ENCODE data around the gene PAX7. TPM values are rescaled to one million over a fixed set of nuclear protein-coding genes. Genes with fewer than 3 reads are reported as not detected.

Gene PAX7
- total RNA-seq, 4 donors from 2014 or later = not detected

DNA sequence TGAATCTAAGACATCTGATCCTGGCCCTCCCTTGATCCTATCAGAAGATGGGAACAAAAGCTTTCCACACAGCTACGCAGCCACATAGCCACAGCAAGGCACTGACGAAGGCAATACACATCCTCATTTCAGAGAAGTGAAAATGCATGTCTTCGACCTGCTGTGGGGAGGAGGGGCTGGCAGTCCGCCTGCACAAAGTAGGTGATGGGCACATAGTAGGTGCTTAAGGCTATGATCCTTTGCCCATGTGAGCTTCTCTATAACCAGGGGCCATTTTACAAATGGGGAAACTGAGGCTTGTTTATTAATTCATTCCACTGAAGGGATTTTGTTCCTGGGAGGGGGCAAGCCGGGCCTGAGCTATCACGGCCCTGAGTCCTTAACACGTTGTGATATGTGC is 94.2 kb downstream of the PAX7 start:
- H3K27me3 ChIP-seq = peaks cover 0 to 99% (median 0%) of the 10 kb centered on the region in 4 donors
- no peaks in the 10 kb centered on the region for H3K9me3 ChIP-seq
- WGBS, 2 donors = 33 to 52% methylated on average over 6 to 7 of the region's 7 CpGs
- no peak overlapping the region for H3K4me3 ChIP-seq
- TF ChIP-seq, protein P1, sequence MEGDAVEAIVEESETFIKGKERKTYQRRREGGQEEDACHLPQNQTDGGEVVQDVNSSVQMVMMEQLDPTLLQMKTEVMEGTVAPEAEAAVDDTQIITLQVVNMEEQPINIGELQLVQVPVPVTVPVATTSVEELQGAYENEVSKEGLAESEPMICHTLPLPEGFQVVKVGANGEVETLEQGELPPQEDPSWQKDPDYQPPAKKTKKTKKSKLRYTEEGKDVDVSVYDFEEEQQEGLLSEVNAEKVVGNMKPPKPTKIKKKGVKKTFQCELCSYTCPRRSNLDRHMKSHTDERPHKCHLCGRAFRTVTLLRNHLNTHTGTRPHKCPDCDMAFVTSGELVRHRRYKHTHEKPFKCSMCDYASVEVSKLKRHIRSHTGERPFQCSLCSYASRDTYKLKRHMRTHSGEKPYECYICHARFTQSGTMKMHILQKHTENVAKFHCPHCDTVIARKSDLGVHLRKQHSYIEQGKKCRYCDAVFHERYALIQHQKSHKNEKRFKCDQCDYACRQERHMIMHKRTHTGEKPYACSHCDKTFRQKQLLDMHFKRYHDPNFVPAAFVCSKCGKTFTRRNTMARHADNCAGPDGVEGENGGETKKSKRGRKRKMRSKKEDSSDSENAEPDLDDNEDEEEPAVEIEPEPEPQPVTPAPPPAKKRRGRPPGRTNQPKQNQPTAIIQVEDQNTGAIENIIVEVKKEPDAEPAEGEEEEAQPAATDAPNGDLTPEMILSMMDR (IDR thresholded peaks at IDR 0.05) = no peak
- H3K4me1 ChIP-seq = no peaks in the 10 kb centered on the region
- intact Hi-C loops (cut with DNase I) = no loop called here
- H3K36me3 ChIP-seq = no peaks in the 10 kb centered on the region
- no peak overlapping the region for H3K27ac ChIP-seq
- no peak for DNase-seq

DNA sequence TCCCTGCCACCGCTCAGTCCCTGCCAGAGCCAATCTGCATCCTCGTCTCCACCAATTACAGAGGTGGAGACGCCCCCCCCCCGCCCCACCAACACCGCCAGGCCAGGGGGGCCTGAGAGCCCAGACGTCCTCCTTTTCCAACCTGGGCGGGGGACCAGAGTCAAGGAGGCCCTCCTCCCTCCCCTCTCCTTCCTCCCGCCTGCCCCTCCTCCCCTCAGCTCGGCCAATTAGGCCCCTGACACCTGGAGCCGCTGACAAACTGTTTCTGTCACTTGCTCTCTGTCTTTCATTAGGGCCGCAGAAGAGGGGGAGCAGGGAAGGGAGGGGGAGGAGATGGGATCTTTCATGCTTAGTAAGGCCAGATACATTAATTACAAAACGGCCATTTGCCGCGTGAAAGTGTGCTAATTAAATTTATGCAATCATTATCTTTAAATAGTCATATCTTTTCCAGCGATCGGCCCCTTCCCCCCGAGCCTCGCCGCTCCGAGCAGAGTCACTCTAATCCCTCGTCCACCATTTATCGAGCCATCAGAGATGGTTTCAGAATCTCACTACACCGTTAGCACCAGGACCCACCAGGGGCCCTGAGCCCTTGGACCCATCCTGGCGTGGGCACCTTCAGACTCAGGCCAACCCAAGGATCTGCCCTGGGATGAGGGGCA is 94.7 kb downstream of the PAX7 start:
- DNase-seq = no peak
- no peak overlapping the region for H3K4me3 ChIP-seq
- no peaks in the 10 kb centered on the region for H3K36me3 ChIP-seq
- H3K9me3 ChIP-seq = no peaks in the 10 kb centered on the region
- no peaks in the 10 kb centered on the region for H3K4me1 ChIP-seq
- peaks cover 0 to 99% (median 0%) of the 10 kb centered on the region in 4 donors for H3K27me3 ChIP-seq
- WGBS, 2 donors = 34 to 41% methylated on average over 16 to 20 of the region's 24 CpGs
- H3K27ac ChIP-seq = no peak overlapping the region
- intact Hi-C loops (cut with DNase I) = no loop called here
- no peak for TF ChIP-seq POLR2A (IDR thresholded peaks at IDR 0.05)
- TF ChIP-seq, protein P1 (IDR thresholded peaks at IDR 0.05) = no peak

GRCh38 chr1:18726368-18726767 is 95.7 kb downstream of the PAX7 start:
- intact Hi-C loops (cut with DNase I) = no loop called here
- Histone ChIP-seq H3K36me3 (no peaks in the 10 kb centered on the region), H3K27ac (no peak overlapping the region), H3K9me3 (no peaks in the 10 kb centered on the region), H3K27me3 (peaks cover 0 to 98% (median 0%) of the 10 kb centered on the region in 4 donors), H3K4me3 (no peak overlapping the region), H3K4me1 (no peaks in the 10 kb centered on the region)
- no peak for DNase-seq
- TF ChIP-seq, protein P1 (IDR thresholded peaks at IDR 0.05) = no peak
- no peak for TF ChIP-seq POLR2A (IDR thresholded peaks at IDR 0.05)
- WGBS, 2 donors = 0 to 13% methylated on average over 2 to 3 of the region's 4 CpGs

- Histone ChIP-seq H3K27ac (no peak overlapping the region), H3K4me1 (no peaks in the 10 kb centered on the region), H3K9me3 (no peaks in the 10 kb centered on the region), H3K27me3 (peaks cover 0 to 98% (median 0%) of the 10 kb centered on the region in 4 donors), H3K4me3 (no peak overlapping the region), H3K36me3 (no peaks in the 10 kb centered on the region)
- DNase-seq = no peak
- intact Hi-C loops (cut with DNase I) = no loop called here
- no peak for TF ChIP-seq POLR2A (IDR thresholded peaks at IDR 0.05)
- TF ChIP-seq, protein P1 (IDR thresholded peaks at IDR 0.05) = no peak
- 49 to 61% methylated on average over 8 to 13 of the region's 15 CpGs for WGBS, 2 donors
Measured at GRCh38 chr1:18727956-18728355, 97.3 kb downstream of the PAX7 start.

DNA sequence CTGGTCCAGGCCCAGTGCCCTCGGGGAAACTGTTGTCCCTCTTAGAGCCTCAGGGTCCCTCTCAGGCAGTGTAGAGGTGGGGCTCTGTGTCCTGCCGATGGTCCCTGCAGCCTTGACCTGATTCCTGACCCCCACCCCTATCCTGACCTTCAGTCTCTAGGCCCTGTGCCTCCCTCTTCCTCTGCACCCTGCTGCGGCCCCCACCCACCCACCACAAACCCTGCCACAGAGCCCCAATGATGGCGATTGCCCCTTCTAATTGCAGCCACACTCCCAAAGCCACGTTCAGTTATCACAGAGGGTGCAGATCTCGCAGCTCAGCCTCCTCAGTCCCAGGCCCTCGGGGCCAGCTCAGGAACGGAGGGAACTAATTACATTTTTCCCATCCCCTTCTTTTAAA is 99.7 kb downstream of the PAX7 start:
- peaks cover 0 to 98% (median 0%) of the 10 kb centered on the region in 4 donors for H3K27me3 ChIP-seq
- no peak overlapping the region for H3K27ac ChIP-seq
- no peak overlapping the region for H3K4me3 ChIP-seq
- 15 to 50% methylated on average over 2 to 6 of the region's 8 CpGs for WGBS, 2 donors
- no peaks in the 10 kb centered on the region for H3K9me3 ChIP-seq
- intact Hi-C loops (cut with DNase I) = no loop called here
- H3K36me3 ChIP-seq = no peaks in the 10 kb centered on the region
- TF ChIP-seq, protein P1 (IDR thresholded peaks at IDR 0.05) = no peak
- TF ChIP-seq POLR2A (IDR thresholded peaks at IDR 0.05) = no peak
- no peaks in the 10 kb centered on the region for H3K4me1 ChIP-seq
- DNase-seq = no peak
